GM12878 (cell line): ENCODE data around the gene ITGA5. TPM values are rescaled to one million over a fixed set of nuclear protein-coding genes. Genes with fewer than 3 reads are reported as not detected.

Experiments used
- ATAC-seq: fragments of 200-7000 bp; cut with Tn5 transposase; 3 replicates; pipeline ENCODE4 v1.9.1; 2020; ENCODE audit warnings: mild to moderate bottlenecking, moderate library complexity
- BruUV-seq: library from RNA; stranded (reverse); fragments of 400-500 nt; replicated peaks from 2 replicates; lab custom pipeline; 2021; lab: Mats Ljungman, UMichigan
- CTCF ChIA-PET: fragments of 300-600 bp; sonication (Branson Sonifier 250); formaldehyde crosslinking; extraction: SDS; loops from one replicate; lab custom pipeline; 2021; ENCODE audit warnings: inconsistent platforms; lab: Yijun Ruan, JAX
- POLR2A ChIA-PET: fragments of 350-600 bp; formaldehyde crosslinking; extraction: SDS; loops from one replicate; lab custom pipeline; 2021; ENCODE audit warnings: inconsistent platforms; lab: Charles Lee
- RAD21 ChIA-PET: fragments of 300-600 bp; sonication (Branson Sonifier 250); formaldehyde crosslinking; loops from one replicate; lab custom pipeline; 2023; ENCODE audit warnings: antibody characterized with exemption; ENCODE audit not compliant: unreplicated experiment; lab: Charles Lee
- SMC1A ChIA-PET: fragments of 300-600 bp; sonication (Branson Sonifier 250); formaldehyde crosslinking; loops from one replicate; lab custom pipeline; 2023; ENCODE audit not compliant: unreplicated experiment, uncharacterized antibody; lab: Charles Lee
- DNase-seq: peaks from one replicate; pipeline ENCODE4 v3.0.0-alpha.2; 2011; ENCODE audit warnings: low read depth, low spot score
- FAIRE-seq: peaks from 3 replicates; lab custom pipeline; 2011; peaks lifted over from hg19 to GRCh38; lab: Jason Lieb, UNC
- H2AFZ ChIP-seq: 2 replicates; pipeline ENCODE4 v1.6.0; 2011; ENCODE audit warnings: low read depth, low read length, control low read depth; ENCODE audit not compliant: control insufficient read depth
- H3K27ac ChIP-seq: 2 replicates; pipeline ENCODE4 v1.5.1; 2011; ENCODE audit warnings: control low read depth; ENCODE audit not compliant: control insufficient read depth, insufficient read depth
- H3K27me3 ChIP-seq, 2 experiments: replicated peaks in 1 of 2; 2 replicates each; pipeline versions ENCODE4 v1.6.0 to v1.6.1; 2011; ENCODE audit warnings: low read length in 1 of 2; ENCODE audit not compliant: control insufficient read depth in 2 of 2, insufficient read depth in 2 of 2
- H3K36me3 ChIP-seq, 2 experiments: 2 replicates each; pipeline ENCODE4 v1.5.1; 2011; ENCODE audit warnings: low read length in 1 of 2; ENCODE audit not compliant: control insufficient read depth in 2 of 2, insufficient read depth in 2 of 2
- H3K4me1 ChIP-seq: 2 replicates; pipeline ENCODE4 v1.6.1; 2011; ENCODE audit warnings: mild to moderate bottlenecking, low read length, moderate library complexity, mixed read lengths; ENCODE audit not compliant: control insufficient read depth, insufficient read depth
- H3K4me2 ChIP-seq: 2 replicates; pipeline ENCODE4 v1.6.0; 2011; ENCODE audit warnings: control low read depth; ENCODE audit not compliant: control insufficient read depth, insufficient read depth
- H3K4me3 ChIP-seq: fragments of 200-600 bp; sonication (generic); 2 replicates; pipeline ENCODE4 v1.5.1; 2016
- H3K79me2 ChIP-seq: 2 replicates; pipeline ENCODE4 v1.6.0; 2011; ENCODE audit warnings: low read length; ENCODE audit not compliant: control insufficient read depth, insufficient read depth
- H3K9ac ChIP-seq: 2 replicates; pipeline ENCODE4 v1.8.0; 2011; ENCODE audit warnings: low read length, control low read depth, mixed read lengths; ENCODE audit not compliant: control insufficient read depth, insufficient read depth
- H3K9me3 ChIP-seq: replicated peaks from 3 replicates; pipeline ENCODE4 v1.5.1; 2011; ENCODE audit warnings: mild to moderate bottlenecking, low read length; ENCODE audit not compliant: control insufficient read depth, insufficient read depth
- H4K20me1 ChIP-seq: 2 replicates; pipeline ENCODE4 v1.6.0; 2011; ENCODE audit not compliant: control insufficient read depth, insufficient read depth
- CHD2 ChIP-seq: IDR thresholded peaks from 2 replicates; pipeline ENCODE4 v1.6.1; 2011; ENCODE audit warnings: low read depth, low read length, improper control_type of control experiment, borderline replicate concordance
- FOXK2 ChIP-seq: fragments of 450-650 bp; IDR thresholded peaks from 2 replicates; pipeline ENCODE4 v1.6.1; 2017; ENCODE audit warnings: mild to moderate bottlenecking, moderate library complexity
- GATAD2B ChIP-seq: fragments of 450-650 bp; conservative IDR thresholded peaks from 2 replicates; pipeline ENCODE4 v1.6.1; 2017; ENCODE audit warnings: low read depth, mild to moderate bottlenecking, moderate library complexity
- MEF2B ChIP-seq: fragments of 450-650 bp; IDR thresholded peaks from 2 replicates; pipeline ENCODE4 v1.6.1; 2018; ENCODE audit warnings: mild to moderate bottlenecking, moderate library complexity; ENCODE audit not compliant: partially characterized antibody, poor library complexity, severe bottlenecking
- MTA2 ChIP-seq: fragments of 450-650 bp; IDR thresholded peaks from 2 replicates; pipeline ENCODE4 v1.6.1; 2016; ENCODE audit warnings: low read depth, mild to moderate bottlenecking, moderate library complexity
- MTA3 ChIP-seq: IDR thresholded peaks from 2 replicates; pipeline ENCODE4 v1.6.1; 2012; ENCODE audit warnings: low read length, inconsistent platforms, borderline replicate concordance
- RCOR1 ChIP-seq: conservative IDR thresholded peaks from 2 replicates; pipeline ENCODE4 v1.6.1; 2012; ENCODE audit warnings: low read depth, low read length, improper control_type of control experiment
- SIX5 ChIP-seq: IDR thresholded peaks from 2 replicates; pipeline ENCODE4 v1.6.1; 2011; ENCODE audit warnings: mild to moderate bottlenecking, low read depth, low read length, moderate library complexity; ENCODE audit not compliant: severe bottlenecking
- ZNF217 ChIP-seq: fragments of 450-650 bp; IDR thresholded peaks from 2 replicates; pipeline ENCODE4 v1.6.1; 2017; ENCODE audit warnings: antibody characterized with exemption, mild to moderate bottlenecking
- WGBS: methylation state at CpG from one replicate; pipeline ENCODE4 v1.1.6; 2016; ENCODE audit warnings: low lambda C conversion rate; ENCODE audit not compliant: insufficient replicate concordance, insufficient coverage; ENCODE audit errors: missing lambda C conversion rate; 5-methylcytosine and 5-hydroxymethylcytosine counted together
- in situ Hi-C: fragments of 300-500 bp; cut with MboI; formaldehyde crosslinking; loops from 9 replicates; pipeline ENCODE4 v1.14.3; 2018; ENCODE audit warnings: mixed read lengths
- intact Hi-C: fragments of 100-400 bp; cut with micrococcal nuclease; formaldehyde crosslinking; loops from one replicate; pipeline ENCODE4 v1.14.2; 2022; ENCODE audit not compliant: unreplicated experiment
- polyA plus RNA-seq, 11 experiments: library from polyadenylated mRNA; depleted of rRNA in 4 of 11; unstranded in 6 of 11; stranded (reverse) in 5 of 11; fragments of >200 nt; fragmentation: Nextera tagmentation in 4 of 11; fragmentation: Illumina TruSeq in 1 of 11; extraction: Ambion mirVana in 4 of 11; extraction: Trizol in 1 of 11; gene quantifications; 1 replicate in 1 of 11; 2 replicates in 10 of 11; pipeline versions ENCODE4 v1.2.1 to v1.2.3, GENCODE V29; 2011 to 2016; ENCODE audit warnings: inconsistent platforms in 2 of 11, missing spikeins in 2 of 11, low read depth in 1 of 11
- total RNA-seq, 4 experiments: library from RNA; depleted of rRNA in 3 of 4; stranded (reverse); fragments of >200 nt in 3 of 4; fragmentation: Illumina TruSeq in 1 of 4; extraction: Trizol in 1 of 4; gene quantifications; 2 replicates each; pipeline versions ENCODE4 v1.2.1 to v1.2.3, GENCODE V29; 2013 to 2021
- TF ChIP-seq, protein P1 (sequence below): fragments of 450-650 bp; formaldehyde crosslinking; IDR thresholded peaks from 2 replicates; pipeline ENCODE4 v1.4.0; 2022; ENCODE audit warnings: mild to moderate bottlenecking, moderate library complexity
- TF ChIP-seq, protein P2 (sequence below): fragments of 450-650 bp; IDR thresholded peaks from 2 replicates; pipeline ENCODE4 v1.6.1; 2016; ENCODE audit warnings: mild to moderate bottlenecking, moderate library complexity, borderline replicate concordance
- TF ChIP-seq, protein P3 (sequence below): fragments of 450-650 bp; IDR thresholded peaks from 2 replicates; pipeline ENCODE4 v1.6.1; 2017; ENCODE audit warnings: low read depth, mild to moderate bottlenecking, moderate library complexity

Gene ITGA5
- total and polyA plus RNA-seq, 10 of the 15 experiments (the other 5 are each of a cell fraction or from before 2014, with no cell fraction given) = 0.15 to 22.5 (median 0.61) TPM

DNA sequence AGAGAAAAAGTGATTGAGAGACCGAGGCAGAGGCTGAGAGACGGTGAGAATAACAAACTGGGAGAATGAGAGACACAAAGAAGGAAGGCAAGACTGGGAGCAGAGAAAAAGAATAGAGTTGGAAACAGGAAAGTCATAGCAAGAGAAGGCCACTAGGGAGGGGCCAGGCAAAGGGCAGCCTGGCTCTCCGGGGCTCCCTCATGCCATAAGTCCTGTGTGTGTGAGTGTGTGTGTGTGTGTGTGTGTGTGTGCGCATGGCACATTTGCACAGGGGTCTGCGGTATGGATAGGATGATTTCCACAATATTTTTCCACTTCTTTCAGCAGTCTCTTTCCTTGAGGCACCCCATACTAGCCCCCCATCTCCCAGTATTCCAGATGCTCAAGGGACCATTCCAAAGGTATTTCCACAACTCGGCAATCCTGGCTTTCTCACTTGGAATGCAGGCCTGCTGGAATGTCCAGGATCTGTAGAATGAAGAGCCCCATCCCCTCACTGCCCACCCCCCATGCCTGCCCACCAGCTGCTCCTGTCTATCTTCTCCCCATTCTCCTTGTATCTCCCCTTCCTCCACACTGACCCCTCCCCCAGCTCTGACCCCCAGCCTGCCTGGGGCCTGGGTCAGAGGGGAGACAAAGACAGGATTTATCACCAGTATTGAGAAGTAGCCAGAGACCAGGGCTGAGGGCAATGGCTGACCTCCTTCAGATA is 63.8 kb downstream of the ITGA5 start:
- H3K4me3 ChIP-seq = no peak overlapping the region
- no peak overlapping the region for H3K9ac ChIP-seq
- in situ Hi-C loops = no loop called here
- SMC1A ChIA-PET = no interaction called here
- no peak for DNase-seq
- RAD21 ChIA-PET = interaction anchor here (1.0 kb wide), 1 partner anchor 137 kb away, joined by 3 read pairs; no protein-coding TSS in a partner anchor
- POLR2A ChIA-PET = interaction anchor here (1.6 kb wide), 1 partner anchor 13 kb away, joined by 5 read pairs; no protein-coding TSS in a partner anchor
- intact Hi-C loops = no loop called here
- H3K27me3 ChIP-seq = no peaks in the 10 kb centered on the region
- H3K4me2 ChIP-seq = no peak overlapping the region
- TF ChIP-seq, protein P1, sequence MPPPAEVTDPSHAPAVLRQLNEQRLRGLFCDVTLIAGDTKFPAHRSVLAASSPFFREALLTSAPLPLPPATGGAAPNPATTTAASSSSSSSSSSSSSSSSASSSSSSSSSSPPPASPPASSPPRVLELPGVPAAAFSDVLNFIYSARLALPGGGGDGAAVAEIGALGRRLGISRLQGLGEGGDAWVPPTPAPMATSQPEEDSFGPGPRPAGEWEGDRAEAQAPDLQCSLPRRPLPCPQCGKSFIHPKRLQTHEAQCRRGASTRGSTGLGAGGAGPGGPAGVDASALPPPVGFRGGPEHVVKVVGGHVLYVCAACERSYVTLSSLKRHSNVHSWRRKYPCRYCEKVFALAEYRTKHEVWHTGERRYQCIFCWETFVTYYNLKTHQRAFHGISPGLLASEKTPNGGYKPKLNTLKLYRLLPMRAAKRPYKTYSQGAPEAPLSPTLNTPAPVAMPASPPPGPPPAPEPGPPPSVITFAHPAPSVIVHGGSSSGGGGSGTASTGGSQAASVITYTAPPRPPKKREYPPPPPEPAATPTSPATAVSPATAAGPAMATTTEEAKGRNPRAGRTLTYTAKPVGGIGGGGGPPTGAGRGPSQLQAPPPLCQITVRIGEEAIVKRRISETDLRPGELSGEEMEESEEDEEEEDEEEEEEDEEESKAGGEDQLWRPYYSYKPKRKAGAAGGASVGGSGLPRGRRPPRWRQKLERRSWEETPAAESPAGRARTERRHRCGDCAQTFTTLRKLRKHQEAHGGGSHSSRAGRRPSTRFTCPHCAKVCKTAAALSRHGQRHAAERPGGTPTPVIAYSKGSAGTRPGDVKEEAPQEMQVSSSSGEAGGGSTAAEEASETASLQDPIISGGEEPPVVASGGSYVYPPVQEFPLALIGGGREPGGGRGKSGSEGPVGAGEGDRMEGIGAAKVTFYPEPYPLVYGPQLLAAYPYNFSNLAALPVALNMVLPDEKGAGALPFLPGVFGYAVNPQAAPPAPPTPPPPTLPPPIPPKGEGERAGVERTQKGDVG (CRISPR knock-in tag) = no peak
- no peak for TF ChIP-seq ZNF217
- TF ChIP-seq, protein P2, sequence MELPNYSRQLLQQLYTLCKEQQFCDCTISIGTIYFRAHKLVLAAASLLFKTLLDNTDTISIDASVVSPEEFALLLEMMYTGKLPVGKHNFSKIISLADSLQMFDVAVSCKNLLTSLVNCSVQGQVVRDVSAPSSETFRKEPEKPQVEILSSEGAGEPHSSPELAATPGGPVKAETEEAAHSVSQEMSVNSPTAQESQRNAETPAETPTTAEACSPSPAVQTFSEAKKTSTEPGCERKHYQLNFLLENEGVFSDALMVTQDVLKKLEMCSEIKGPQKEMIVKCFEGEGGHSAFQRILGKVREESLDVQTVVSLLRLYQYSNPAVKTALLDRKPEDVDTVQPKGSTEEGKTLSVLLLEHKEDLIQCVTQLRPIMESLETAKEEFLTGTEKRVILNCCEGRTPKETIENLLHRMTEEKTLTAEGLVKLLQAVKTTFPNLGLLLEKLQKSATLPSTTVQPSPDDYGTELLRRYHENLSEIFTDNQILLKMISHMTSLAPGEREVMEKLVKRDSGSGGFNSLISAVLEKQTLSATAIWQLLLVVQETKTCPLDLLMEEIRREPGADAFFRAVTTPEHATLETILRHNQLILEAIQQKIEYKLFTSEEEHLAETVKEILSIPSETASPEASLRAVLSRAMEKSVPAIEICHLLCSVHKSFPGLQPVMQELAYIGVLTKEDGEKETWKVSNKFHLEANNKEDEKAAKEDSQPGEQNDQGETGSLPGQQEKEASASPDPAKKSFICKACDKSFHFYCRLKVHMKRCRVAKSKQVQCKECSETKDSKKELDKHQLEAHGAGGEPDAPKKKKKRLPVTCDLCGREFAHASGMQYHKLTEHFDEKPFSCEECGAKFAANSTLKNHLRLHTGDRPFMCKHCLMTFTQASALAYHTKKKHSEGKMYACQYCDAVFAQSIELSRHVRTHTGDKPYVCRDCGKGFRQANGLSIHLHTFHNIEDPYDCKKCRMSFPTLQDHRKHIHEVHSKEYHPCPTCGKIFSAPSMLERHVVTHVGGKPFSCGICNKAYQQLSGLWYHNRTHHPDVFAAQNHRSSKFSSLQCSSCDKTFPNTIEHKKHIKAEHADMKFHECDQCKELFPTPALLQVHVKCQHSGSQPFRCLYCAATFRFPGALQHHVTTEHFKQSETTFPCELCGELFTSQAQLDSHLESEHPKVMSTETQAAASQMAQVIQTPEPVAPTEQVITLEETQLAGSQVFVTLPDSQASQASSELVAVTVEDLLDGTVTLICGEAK = no peak
- TF ChIP-seq MTA3 = no peak
- TF ChIP-seq RCOR1 = no peak
- no peak for TF ChIP-seq FOXK2
- no peak for TF ChIP-seq GATAD2B
- TF ChIP-seq SIX5 = no peak
- no peak for TF ChIP-seq MEF2B
- no peak for TF ChIP-seq CHD2
- TF ChIP-seq MTA2 = no peak
- TF ChIP-seq, protein P3, sequence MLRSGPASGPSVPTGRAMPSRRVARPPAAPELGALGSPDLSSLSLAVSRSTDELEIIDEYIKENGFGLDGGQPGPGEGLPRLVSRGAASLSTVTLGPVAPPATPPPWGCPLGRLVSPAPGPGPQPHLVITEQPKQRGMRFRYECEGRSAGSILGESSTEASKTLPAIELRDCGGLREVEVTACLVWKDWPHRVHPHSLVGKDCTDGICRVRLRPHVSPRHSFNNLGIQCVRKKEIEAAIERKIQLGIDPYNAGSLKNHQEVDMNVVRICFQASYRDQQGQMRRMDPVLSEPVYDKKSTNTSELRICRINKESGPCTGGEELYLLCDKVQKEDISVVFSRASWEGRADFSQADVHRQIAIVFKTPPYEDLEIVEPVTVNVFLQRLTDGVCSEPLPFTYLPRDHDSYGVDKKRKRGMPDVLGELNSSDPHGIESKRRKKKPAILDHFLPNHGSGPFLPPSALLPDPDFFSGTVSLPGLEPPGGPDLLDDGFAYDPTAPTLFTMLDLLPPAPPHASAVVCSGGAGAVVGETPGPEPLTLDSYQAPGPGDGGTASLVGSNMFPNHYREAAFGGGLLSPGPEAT = no peak
- H3K27ac ChIP-seq = no peak overlapping the region
- H3K4me1 ChIP-seq = peaks cover 12% of the 10 kb centered on the region; the same call in 1 of the 2 replicates
- H3K36me3 ChIP-seq = peaks cover 0 to 10% of the 10 kb centered on the region in 2 experiments; a peak in 3 of 4 replicates
- no peak for FAIRE-seq
- H3K9me3 ChIP-seq = no peaks in the 10 kb centered on the region
- no peak overlapping the region for H2AFZ ChIP-seq
- BruUV-seq = no TSS peak
- no peaks in the 10 kb centered on the region for H4K20me1 ChIP-seq
- CTCF ChIA-PET = interaction anchor here (1.4 to 8.6 kb wide), 4 partner anchors 13 to 84 kb away, joined by 4 to 113 read pairs (median 8); partner anchors contain the start of gene COPZ1
- no peaks in the 10 kb centered on the region for H3K79me2 ChIP-seq
- 87% methylated on average over 6 of the region's 6 CpGs for WGBS
- ATAC-seq = no peak
